Muscle layer of duodenum (tissue), 2 donors: Measurements from ENCODE around the gene C19orf44.

Experiments
- H3K27ac ChIP-seq: one replicate; pipeline ENCODE4 v1.7.0; 2013; ENCODE audit warnings: mild to moderate bottlenecking, low read length
- H3K27me3 ChIP-seq: one replicate; pipeline ENCODE4 v1.7.0; 2013; ENCODE audit warnings: low read depth, mild to moderate bottlenecking, control low read depth, low read length
- H3K36me3 ChIP-seq, 2 donors: one replicate each; pipeline ENCODE4 v1.7.0; 2013; ENCODE audit warnings: low read length in 2 of 2, control low read depth in 1 of 2, mild to moderate bottlenecking in 1 of 2; ENCODE audit not compliant: insufficient read depth in 2 of 2, control insufficient read depth in 1 of 2
- H3K4me1 ChIP-seq, 2 donors: one replicate each; pipeline ENCODE4 v1.7.0; 2013; ENCODE audit warnings: low read length in 2 of 2, mild to moderate bottlenecking in 2 of 2, control low read depth in 1 of 2, moderate library complexity in 1 of 2; ENCODE audit not compliant: insufficient read depth in 2 of 2, control insufficient read depth in 1 of 2
- H3K4me3 ChIP-seq, 2 donors: one replicate each; pipeline ENCODE4 v1.7.0; 2013; ENCODE audit warnings: low read length in 2 of 2, low read depth in 1 of 2, mild to moderate bottlenecking in 1 of 2
- H3K9me3 ChIP-seq, 2 donors: one replicate each; pipeline ENCODE4 v1.7.0; 2013; ENCODE audit warnings: low read length in 2 of 2, control low read depth in 1 of 2, mild to moderate bottlenecking in 1 of 2; ENCODE audit not compliant: control insufficient read depth in 1 of 2
- donor health status: healthy.

Gene C19orf44

DNA sequence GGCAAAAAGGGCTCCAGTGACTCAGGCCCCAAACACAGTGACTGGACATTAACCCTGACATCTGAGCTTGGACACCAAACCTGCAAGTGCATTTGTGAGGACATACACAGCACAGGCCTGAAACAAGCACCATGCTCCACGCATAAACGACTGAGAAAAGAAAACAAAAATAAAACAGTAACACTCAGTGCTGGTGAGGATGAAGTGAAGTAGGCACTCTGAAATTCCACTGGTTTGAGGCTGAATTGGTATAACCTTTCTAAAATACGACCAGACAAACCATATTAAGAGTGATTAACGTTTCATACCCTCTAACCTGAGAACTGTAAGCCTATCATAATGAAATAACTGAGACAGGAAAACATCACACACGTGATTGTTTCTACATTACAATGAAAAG, 70.5 kb downstream of the C19orf44 start:
- H3K36me3 ChIP-seq: peaks cover 19 to 59% of the 10 kb centered on the region in 2 donors

GRCh38 chr19:16569609-16570320, 73.6 kb downstream of the C19orf44 start:
- Histone ChIP-seq H3K27ac (no peak overlapping the region), H3K9me3 (no peaks in the 10 kb centered on the region), H3K27me3 (no peaks in the 10 kb centered on the region), H3K36me3 (peaks cover 10 to 34% of the 10 kb centered on the region in 2 donors), H3K4me1 (peaks cover 19 to 30% of the 10 kb centered on the region in 2 donors), H3K4me3 (no peak overlapping the region)

More for the DNA sequence above, 70.5 kb downstream of the C19orf44 start:
- Histone ChIP-seq H3K4me3 (no peak overlapping the region), H3K9me3 (no peaks in the 10 kb centered on the region), H3K4me1 (peaks cover 6 to 9% of the 10 kb centered on the region in 2 donors), H3K27me3 (no peaks in the 10 kb centered on the region), H3K27ac (no peak overlapping the region)
